PC-9 (cell line): Measurements from ENCODE around the gene FGD4. TPM values are rescaled to one million over a fixed set of nuclear protein-coding genes. Genes with fewer than 3 reads are reported as not detected.
A peak's percentile ranks its signal among the peaks of the same experiment; 100 is the strongest.

Experiments
- BruUV-seq: library from RNA; stranded (reverse); fragments of 400-500 nt; replicated peaks from 2 replicates; lab custom pipeline; 2021; lab: Mats Ljungman, UMichigan
- CTCF ChIA-PET: fragments of 300-600 bp; sonication (Branson Sonifier 250); formaldehyde crosslinking; loops from one replicate; lab custom pipeline; 2022; ENCODE audit warnings: antibody characterized with exemption; lab: Charles Lee
- POLR2A ChIA-PET: fragments of 300-600 bp; sonication (Branson Sonifier 250); formaldehyde crosslinking; loops from one replicate; lab custom pipeline; 2022; ENCODE audit warnings: antibody characterized with exemption; ENCODE audit not compliant: unreplicated experiment; lab: Charles Lee
- DNase-seq, 2 experiments: peaks; one replicate each; pipeline versions ENCODE4 v3.0.0 to v3.0.0-alpha.2; 2015 to 2022; ENCODE audit warnings: mixed read lengths in 1 of 2
- H2AFZ ChIP-seq: fragments of 200-600 bp; sonication (generic); 2 replicates; pipeline ENCODE4 v1.8.1; 2017; ENCODE audit warnings: antibody characterized with exemption
- H3F3A ChIP-seq: fragments of 200-600 bp; sonication (generic); 2 replicates; pipeline ENCODE4 v1.8.1; 2017; ENCODE audit warnings: antibody characterized with exemption, mild to moderate bottlenecking, low read depth; ENCODE audit not compliant: insufficient read depth
- H3K27ac ChIP-seq: fragments of 200-600 bp; sonication (generic); 2 replicates; pipeline ENCODE4 v1.6.1; 2016; ENCODE audit warnings: mixed run types
- H3K27me3 ChIP-seq: fragments of 200-600 bp; sonication (generic); 2 replicates; pipeline ENCODE4 v1.6.1; 2016; ENCODE audit warnings: low read depth, mixed run types; ENCODE audit not compliant: insufficient read depth
- H3K36me3 ChIP-seq: fragments of 200-600 bp; sonication (generic); 2 replicates; pipeline ENCODE4 v1.6.1; 2016; ENCODE audit warnings: low read depth, mixed run types
- H3K4me1 ChIP-seq: fragments of 200-600 bp; sonication (generic); replicated peaks from 2 replicates; pipeline ENCODE4 v1.6.1; 2016; ENCODE audit warnings: mixed run types; ENCODE audit not compliant: insufficient read depth
- H3K4me2 ChIP-seq: fragments of 200-600 bp; sonication (generic); 2 replicates; pipeline ENCODE4 v1.6.1; 2017; ENCODE audit warnings: mixed run types
- H3K4me3 ChIP-seq: fragments of 200-600 bp; sonication (generic); 2 replicates; pipeline ENCODE4 v1.6.1; 2016; ENCODE audit warnings: mixed run types
- H3K79me2 ChIP-seq: fragments of 200-600 bp; sonication (generic); 2 replicates; pipeline ENCODE4 v1.6.1; 2017; ENCODE audit warnings: low read depth, mixed run types
- H3K9me2 ChIP-seq: fragments of 200-600 bp; sonication (generic); 2 replicates; pipeline ENCODE4 v1.8.1; 2017; ENCODE audit warnings: mild to moderate bottlenecking; ENCODE audit not compliant: insufficient read depth
- H3K9me3 ChIP-seq: fragments of 200-600 bp; sonication (generic); 2 replicates; pipeline ENCODE4 v1.8.1; 2016; ENCODE audit warnings: low read depth; ENCODE audit not compliant: insufficient read depth
- H4K20me1 ChIP-seq: fragments of 200-600 bp; sonication (generic); 2 replicates; pipeline ENCODE4 v1.8.1; 2017; ENCODE audit not compliant: insufficient read depth
- EZH2 ChIP-seq: fragments of 200-600 bp; sonication (generic); IDR thresholded peaks from 2 replicates; pipeline ENCODE4 v1.8.0; 2017; ENCODE audit warnings: antibody characterized with exemption, low read depth
- intact Hi-C: fragments of 100-400 bp; cut with micrococcal nuclease; formaldehyde crosslinking; loops from one replicate; pipeline ENCODE4 v1.10.0; 2022; ENCODE audit not compliant: unreplicated experiment
- total RNA-seq: library from RNA; stranded (reverse); gene quantifications from 2 replicates; pipeline ENCODE4 v1.2.3, GENCODE V29; 2021
- TF ChIP-seq, protein P1 (sequence below): fragments of 200-600 bp; sonication (generic); conservative IDR thresholded peaks from 2 replicates; pipeline ENCODE4 v1.6.1; 2017; ENCODE audit warnings: mixed run types, antibody characterized with exemption, mild to moderate bottlenecking, moderate library complexity

The FGD4 gene
- total RNA-seq, 1 experiment from 2014 or later: 28.3 TPM

DNA sequence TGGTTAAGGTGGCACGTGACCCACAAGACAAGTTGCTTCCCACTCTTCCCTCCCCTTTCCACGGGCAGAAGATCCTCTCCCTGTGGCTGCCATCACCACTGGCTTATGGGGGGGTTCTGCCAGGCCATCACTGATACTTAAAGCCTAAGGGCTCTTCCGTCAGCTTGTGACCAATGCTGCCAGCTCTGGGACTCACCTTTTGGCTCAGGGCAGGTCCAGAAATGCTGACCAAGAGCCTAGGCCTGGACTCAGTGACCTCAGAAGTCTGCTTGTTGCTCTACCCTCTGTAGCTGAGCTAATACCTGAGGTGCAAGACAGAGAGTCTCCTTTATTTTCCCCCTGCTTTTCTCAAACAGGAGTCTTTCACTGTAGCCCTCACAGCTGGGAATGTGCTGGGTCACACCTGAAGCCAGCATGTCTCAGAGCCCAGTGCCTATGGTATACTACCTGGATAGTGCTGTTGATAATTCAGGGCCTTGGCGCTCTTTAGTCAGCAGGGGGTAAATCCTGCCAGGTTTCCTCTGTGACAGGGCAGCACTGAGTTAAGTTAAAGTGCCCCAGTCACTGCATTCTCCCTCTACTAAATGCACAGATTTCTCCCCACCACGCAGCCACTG lies 19.7 kb downstream of the FGD4 start:
- no TSS peak for BruUV-seq
- no peak overlapping the region for H3K4me2 ChIP-seq
- intact Hi-C loops: no loop called here
- peaks cover 3% of the 10 kb centered on the region; the same call in 1 of the 2 replicates for H3F3A ChIP-seq
- TF ChIP-seq EZH2: no peak
- TF ChIP-seq, protein P1, sequence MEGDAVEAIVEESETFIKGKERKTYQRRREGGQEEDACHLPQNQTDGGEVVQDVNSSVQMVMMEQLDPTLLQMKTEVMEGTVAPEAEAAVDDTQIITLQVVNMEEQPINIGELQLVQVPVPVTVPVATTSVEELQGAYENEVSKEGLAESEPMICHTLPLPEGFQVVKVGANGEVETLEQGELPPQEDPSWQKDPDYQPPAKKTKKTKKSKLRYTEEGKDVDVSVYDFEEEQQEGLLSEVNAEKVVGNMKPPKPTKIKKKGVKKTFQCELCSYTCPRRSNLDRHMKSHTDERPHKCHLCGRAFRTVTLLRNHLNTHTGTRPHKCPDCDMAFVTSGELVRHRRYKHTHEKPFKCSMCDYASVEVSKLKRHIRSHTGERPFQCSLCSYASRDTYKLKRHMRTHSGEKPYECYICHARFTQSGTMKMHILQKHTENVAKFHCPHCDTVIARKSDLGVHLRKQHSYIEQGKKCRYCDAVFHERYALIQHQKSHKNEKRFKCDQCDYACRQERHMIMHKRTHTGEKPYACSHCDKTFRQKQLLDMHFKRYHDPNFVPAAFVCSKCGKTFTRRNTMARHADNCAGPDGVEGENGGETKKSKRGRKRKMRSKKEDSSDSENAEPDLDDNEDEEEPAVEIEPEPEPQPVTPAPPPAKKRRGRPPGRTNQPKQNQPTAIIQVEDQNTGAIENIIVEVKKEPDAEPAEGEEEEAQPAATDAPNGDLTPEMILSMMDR: no peak
- no peaks in the 10 kb centered on the region for H3K27me3 ChIP-seq
- no peaks in the 10 kb centered on the region for H3K36me3 ChIP-seq
- H4K20me1 ChIP-seq: 0 out of 2 replicates have a peak, but pooled peaks cover 2% of the 10 kb centered on the region
- peak in 1 of 2 experiments; percentile 35 for DNase-seq
- H3K4me1 ChIP-seq: peaks cover 15% of the 10 kb centered on the region
- H3K9me3 ChIP-seq: no peaks in the 10 kb centered on the region
- H3K27ac ChIP-seq: 0 out of 2 replicates have a peak overlapping the region, but pooled peaks have one; percentile 26
- H3K9me2 ChIP-seq: no peaks in the 10 kb centered on the region
- H2AFZ ChIP-seq: no peak overlapping the region
- ChIA-PET POLR2A (interaction anchor here (0.6 kb wide), 1 partner anchor 103 kb away, joined by 5 read pairs; no protein-coding TSS in a partner anchor), CTCF (no interaction called here)
- H3K4me3 ChIP-seq: no peak overlapping the region
- H3K79me2 ChIP-seq: peaks cover 36% of the 10 kb centered on the region

- Histone ChIP-seq H2AFZ (no peak overlapping the region), H3K9me3 (no peaks in the 10 kb centered on the region), H3K4me2 (no peak overlapping the region), H3K27me3 (no peaks in the 10 kb centered on the region), H3F3A (peaks cover 3% of the 10 kb centered on the region; the same call in 1 of the 2 replicates), H3K36me3 (no peaks in the 10 kb centered on the region), H3K4me1 (peaks cover 15% of the 10 kb centered on the region), H3K79me2 (peaks cover 40% of the 10 kb centered on the region), H3K27ac (peak overlapping the region; percentile 26; the same call in 1 of the 2 replicates), H3K4me3 (no peak overlapping the region), H3K9me2 (no peaks in the 10 kb centered on the region), H4K20me1 (0 out of 2 replicates have a peak, but pooled peaks cover 2% of the 10 kb centered on the region)
- DNase-seq: no peak
- ChIA-PET CTCF (no interaction called here), POLR2A (no interaction called here)
- TF ChIP-seq EZH2: no peak
- TF ChIP-seq, protein P1: no peak
- no TSS peak for BruUV-seq
- intact Hi-C loops: no loop called here
These were observed 20.2 kb downstream of the FGD4 start for GRCh38 chr12:32419520-32419960.

DNA sequence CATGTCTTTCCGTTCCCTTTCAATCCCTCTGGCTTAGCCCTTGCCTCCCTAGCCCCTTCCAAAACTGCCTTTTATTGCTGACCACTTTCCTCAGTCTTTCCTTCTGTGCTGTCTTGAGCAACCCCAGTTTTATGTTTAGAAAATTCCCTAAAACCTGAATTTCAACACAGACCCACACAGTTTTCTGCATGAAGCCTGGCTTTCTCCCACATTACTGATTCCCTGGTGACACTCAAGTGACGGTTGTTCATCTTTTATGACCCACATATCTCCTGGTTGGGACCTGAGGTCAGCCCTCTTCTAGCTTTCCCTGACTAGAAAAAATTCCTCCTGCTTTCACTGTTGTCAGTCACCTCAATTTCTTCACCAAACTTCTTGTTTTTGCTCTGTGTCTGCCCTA lies 21.0 kb downstream of the FGD4 start:
- CTCF ChIA-PET: no interaction called here
- H2AFZ ChIP-seq: no peak overlapping the region
- no peaks in the 10 kb centered on the region for H3K36me3 ChIP-seq
- no peaks in the 10 kb centered on the region for H3K27me3 ChIP-seq
- H3K79me2 ChIP-seq: peaks cover 34% of the 10 kb centered on the region
- no TSS peak for BruUV-seq
- H3K4me3 ChIP-seq: no peak overlapping the region
- H3F3A ChIP-seq: peaks cover 3% of the 10 kb centered on the region; the same call in 1 of the 2 replicates
- H3K4me2 ChIP-seq: no peak overlapping the region
- H4K20me1 ChIP-seq: 0 out of 2 replicates have a peak, but pooled peaks cover 2% of the 10 kb centered on the region
- POLR2A ChIA-PET: no interaction called here
- TF ChIP-seq, protein P1: no peak
- no peak for TF ChIP-seq EZH2
- H3K27ac ChIP-seq: no peak overlapping the region
- peaks cover 15% of the 10 kb centered on the region for H3K4me1 ChIP-seq
- no peaks in the 10 kb centered on the region for H3K9me2 ChIP-seq
- DNase-seq: no peak
- no peaks in the 10 kb centered on the region for H3K9me3 ChIP-seq
- intact Hi-C loops: no loop called here
